ENCODE data around the gene SLC38A10. TPM values are rescaled to one million over a fixed set of nuclear protein-coding genes. Genes with fewer than 3 reads are reported as not detected.
A peak's percentile ranks its signal among the peaks of the same experiment; 100 is the strongest.
"Not testable (repeated sequence)": the region's sequence is repeated elsewhere in the genome, so short reads cannot be mapped to it uniquely, and the experiment has no call there.

SLC38A10 gene
- total RNA-seq, 1 donor from 2014 or later: 70.7 TPM

DNA sequence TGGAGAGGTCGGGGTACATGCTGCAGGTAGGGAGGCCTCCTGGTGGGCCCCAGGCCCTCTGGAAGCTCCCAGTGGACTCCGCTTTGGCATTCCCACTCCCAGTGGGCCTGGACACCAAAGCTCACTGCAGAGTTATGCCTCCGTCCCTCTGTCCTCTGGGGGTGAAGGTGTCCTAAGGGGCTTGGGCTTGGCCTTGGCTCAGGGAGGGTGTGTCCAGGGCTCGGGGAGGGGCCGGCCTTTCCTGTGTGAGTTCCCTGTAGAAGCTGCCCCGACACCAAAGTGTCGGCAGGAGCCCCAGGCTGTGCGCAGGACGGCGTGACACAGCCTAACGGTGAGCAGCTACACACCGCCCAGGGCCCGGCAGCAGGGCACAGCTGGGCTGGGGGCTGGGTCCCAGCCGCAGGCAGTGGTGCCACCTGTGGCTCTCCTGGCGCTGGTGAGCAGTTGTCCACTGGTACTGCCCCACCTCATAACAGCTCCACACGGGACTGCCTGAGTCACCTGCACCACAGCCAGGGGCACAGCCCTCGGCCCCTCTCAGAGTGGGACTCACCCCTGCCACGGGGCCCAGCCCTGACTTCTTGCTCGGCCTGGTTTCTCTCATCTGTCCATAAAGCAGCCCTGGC is 62.4 kb downstream of the SLC38A10 start:
- no peak for DNase-seq (ENCODE audit: low read depth)

GRCh38 chr17:81231766-81232581 is 63.1 kb downstream of the SLC38A10 start:
- DNase-seq (ENCODE audit: low read depth): no peak

DNA sequence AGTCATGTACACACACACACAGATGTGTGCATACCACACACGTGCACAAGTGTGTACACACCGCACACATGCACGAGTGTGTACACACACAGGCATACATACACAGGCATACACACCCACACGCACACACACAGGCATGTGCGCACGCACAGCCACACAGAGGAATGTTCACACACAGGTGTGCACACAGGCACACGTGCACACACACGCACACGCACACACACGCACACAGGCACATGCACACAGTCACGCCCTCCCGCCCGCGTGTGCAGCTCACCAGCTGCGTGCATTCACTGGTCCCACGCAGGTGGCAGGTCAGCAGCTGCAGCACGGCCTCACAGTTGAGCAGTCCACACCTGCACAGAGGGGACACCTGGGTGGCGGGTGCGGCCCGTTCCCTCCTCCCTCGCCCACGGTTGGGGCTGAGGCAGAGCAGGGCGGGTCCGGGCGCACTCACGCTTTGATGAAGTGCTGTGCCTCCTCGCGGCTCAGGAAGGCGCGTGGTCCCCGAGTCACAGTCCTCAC is 63.9 kb downstream of the SLC38A10 start:
- no peak for DNase-seq (ENCODE audit: low read depth)

DNA sequence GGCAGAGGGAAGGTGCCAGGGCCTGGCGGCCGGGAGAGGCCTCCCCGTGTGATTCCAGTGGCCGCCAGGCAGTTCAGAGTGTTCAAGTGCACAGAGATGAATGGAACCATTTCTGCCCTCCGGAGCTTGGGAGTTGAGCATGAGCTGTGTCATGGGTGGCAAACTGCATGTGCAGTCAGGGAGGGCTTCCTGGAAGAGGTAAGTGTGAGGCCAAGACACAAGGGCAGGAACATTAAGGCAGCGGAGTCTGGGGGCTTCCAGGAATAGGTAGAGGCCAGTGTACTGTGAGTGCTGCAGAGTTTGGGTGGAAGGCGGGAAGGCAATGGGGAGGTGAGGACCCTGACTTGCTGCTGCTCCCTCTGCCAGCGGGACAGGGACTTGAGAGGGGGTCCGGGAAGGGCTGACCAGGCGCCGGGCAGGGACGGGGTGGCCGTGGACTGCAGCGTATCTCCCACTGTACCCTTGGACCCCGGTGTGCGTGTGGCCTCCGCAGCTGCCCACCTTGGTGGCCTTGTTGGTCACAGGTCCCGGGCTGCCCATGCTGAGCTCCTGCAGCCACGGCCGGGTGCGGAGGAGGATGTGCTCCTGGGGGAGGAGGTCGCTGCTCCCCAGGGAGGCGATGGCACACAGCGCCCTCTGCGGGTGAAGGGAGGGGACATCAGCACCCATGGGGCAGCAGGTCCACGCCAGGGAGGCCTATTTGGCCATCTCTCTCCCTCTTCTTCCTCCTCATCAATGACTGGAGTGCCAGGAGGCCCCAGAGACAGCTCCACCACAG is 64.9 kb downstream of the SLC38A10 start:
- DNase-seq (ENCODE audit: low read depth): no peak

DNA sequence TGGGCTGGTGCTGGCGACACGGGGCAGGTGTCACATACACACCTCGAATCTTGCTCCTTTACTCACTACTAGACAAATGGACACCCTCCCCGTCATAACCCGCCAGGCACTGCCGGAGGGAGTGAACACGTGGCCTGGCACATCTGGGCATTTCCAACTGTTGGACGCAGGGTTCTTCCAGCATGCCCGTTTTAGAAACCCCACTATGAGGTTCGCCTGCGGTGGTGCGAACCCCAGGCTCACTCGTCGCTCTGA is 65.5 kb downstream of the SLC38A10 start:
- DNase-seq (ENCODE audit: low read depth): no peak

DNA sequence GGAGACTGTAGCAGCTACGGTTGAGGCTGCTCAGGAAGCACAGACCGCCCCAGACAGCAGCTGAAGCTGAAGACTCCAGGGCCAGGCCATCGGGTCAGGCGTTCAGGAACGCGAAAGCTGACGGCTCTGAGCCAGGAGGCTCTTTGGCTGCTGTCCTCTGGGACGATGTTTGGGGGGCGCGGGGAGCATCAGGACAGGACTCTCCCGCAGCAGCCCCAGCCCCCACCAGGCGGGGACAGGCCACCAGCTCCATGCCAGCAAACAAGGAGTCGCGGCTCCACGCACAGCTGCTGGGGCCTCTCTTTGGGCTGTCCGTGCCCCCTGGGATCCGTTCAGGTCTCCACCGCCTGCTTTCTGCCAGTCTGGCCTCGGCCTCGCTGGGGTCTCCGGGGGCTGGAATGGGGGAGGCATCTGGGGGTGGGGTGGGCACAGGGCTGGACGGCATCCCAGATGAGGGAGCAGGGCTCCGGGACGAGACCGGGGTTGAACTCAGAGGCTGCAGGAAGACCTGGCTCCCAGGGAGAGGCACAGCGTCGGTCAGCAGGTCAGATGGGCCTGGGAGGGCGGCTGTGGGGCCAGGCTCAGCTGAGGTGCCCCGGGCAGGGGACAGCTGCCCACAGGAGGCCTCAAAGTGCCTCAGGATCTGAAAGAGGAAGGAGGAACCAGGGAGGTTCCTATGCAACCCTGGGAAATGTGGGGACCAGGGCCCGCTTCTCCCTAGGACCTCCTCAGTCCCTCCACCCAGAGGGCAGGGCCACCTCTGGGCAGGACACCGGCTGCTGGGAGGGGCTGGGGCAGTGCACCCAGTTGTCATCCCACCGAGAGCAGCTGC is 66.1 kb downstream of the SLC38A10 start:
- DNase-seq (ENCODE audit: low read depth): no peak

GRCh38 chr17:81228420-81228819 is 66.7 kb downstream of the SLC38A10 start:
- DNase-seq (ENCODE audit: low read depth): no peak

DNA sequence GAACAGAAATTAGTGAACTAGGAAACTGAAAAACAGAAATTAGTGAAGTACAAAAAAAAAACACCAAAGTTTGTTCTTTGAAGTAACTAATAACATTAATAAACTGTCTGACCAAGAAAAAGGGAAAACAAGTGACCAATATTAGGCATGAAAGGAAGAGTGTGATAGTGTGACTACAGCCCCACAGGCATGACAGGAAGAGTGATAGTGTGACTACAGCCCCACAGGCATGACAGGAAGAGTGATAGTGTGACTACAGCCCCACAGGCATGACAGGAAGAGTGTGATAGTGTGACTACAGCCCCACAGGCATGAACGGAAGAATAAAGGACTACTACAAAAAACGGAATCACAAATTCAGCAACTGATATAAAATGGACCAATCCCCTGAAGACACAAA is 67.5 kb downstream of the SLC38A10 start:
- not testable (repeated sequence) for DNase-seq (ENCODE audit: low read depth)

GRCh38 chr17:81223762-81224130 is 71.4 kb downstream of the SLC38A10 start:
- DNase-seq (ENCODE audit: low read depth): no peak

- DNase-seq (ENCODE audit: low read depth): peak; percentile 99
These were observed 72.0 kb downstream of the SLC38A10 start, which contains the start of gene CEP131 for GRCh38 chr17:81222906-81223761. CEP131 (minus strand) TSS chr17:81222965; CDS start chr17:81220056, 2,909 bp downstream.

DNA sequence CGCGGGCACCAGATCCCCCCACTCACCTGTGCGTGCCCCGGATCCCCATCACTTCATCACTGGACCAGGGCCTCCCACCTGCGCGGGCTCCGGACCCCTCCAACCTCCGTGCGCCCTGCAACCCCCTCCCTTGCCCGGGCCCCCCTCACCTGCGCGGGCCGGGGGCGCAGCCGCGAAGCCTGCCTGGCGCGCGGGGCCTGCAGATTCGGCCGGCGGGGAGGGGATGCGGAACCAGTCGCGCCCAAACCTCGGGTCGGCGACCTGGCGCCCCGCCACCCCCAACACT is 72.5 kb downstream of the SLC38A10 start:
- no peak for DNase-seq (ENCODE audit: low read depth)

- DNase-seq (ENCODE audit: low read depth): no peak
These were observed 73.1 kb downstream of the SLC38A10 start for GRCh38 chr17:81221842-81222619.

DNA sequence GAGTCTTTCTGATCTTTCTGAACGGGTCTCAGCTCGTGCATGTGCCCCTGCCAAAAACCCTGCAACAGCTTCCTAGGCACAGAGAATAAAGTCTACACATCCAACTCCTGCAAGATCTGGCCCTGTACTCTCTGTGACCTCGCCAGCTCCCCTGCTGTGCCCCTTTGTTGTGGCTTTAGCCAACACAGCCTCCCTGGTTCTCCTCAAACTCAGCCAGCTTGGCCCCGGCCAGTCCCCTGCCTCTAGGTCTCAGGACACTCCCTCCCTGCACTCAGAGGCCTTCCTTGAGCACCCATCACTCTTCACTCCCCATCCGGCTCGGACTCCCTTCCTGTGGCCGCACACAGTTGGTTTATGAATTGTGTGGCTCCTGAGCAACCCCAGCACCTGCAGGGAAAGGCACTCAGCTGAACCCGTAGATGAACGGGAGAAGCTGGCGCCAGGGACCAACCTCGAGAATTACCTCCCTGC is 73.7 kb downstream of the SLC38A10 start:
- no peak for DNase-seq (ENCODE audit: low read depth)

GRCh38 chr17:81219476-81220180 is 75.5 kb downstream of the SLC38A10 start:
- no peak for DNase-seq (ENCODE audit: low read depth)

GRCh38 chr17:81218991-81219390 is 76.1 kb downstream of the SLC38A10 start:
- no peak for DNase-seq (ENCODE audit: low read depth)

DNA sequence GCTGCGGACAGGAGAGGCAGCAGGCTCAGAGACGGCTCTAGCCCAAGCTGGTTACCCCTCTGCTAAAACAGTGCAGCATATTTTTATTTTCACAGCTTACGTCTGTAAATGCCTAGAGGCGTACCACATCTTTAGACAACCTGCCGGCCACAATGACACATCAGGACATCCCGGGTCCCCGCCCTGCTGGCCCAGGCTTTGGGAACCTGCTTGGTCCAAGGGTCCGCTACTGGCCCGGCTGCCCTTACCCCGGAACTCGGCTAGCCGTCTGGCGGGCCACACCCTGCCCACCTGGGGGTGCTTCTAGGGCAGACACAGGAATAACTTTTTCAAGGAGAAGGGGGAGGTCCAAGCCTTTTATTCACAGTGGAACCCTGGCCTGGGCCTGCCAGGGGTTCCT is 76.6 kb downstream of the SLC38A10 start:
- DNase-seq (ENCODE audit: low read depth): no peak

- DNase-seq (ENCODE audit: low read depth): peak; percentile 39
These were observed 77.6 kb downstream of the SLC38A10 start for GRCh38 chr17:81217491-81217890.

DNA sequence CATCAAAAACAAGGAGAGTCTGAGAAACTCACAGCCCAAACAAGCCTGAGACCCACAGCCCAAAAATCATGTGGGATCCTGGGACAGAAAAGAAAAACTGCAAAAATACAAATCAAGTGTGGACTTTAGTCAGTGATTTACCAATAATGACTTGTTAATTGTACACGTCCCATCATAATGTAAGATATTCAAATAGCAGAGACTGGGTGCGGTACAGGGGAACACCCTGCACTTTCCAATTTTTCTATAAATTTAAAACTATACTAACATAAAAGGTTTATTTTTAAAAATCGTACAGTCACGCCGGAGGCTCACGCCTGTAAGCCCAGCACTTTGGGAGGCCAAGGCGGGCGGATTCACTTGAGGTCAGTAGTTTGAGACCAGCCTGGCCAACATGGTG is 81.1 kb downstream of the SLC38A10 start:
- no peak for DNase-seq (ENCODE audit: low read depth)

- DNase-seq (ENCODE audit: low read depth): no peak
These were observed 82.7 kb downstream of the SLC38A10 start for GRCh38 chr17:81212365-81212764.
